Suprapubic skin (tissue), 4 donors: ENCODE data around the gene ZCCHC24. TPM values are rescaled to one million over a fixed set of nuclear protein-coding genes. Genes with fewer than 3 reads are reported as not detected.
"Not testable (repeated sequence)": the region's sequence is repeated elsewhere in the genome, so short reads cannot be mapped to it uniquely, and the experiment has no call there.

ENCODE experiments used
- DNase-seq, 2 donors: peaks; one replicate each; pipeline ENCODE4 v3.0.0-alpha.2; 2019; ENCODE audit warnings: low spot score in 2 of 2
- H3K27ac ChIP-seq: fragments of 200-600 bp; sonication (generic); one replicate; pipeline ENCODE4 v1.5.1; 2019
- H3K27me3 ChIP-seq: fragments of 200-600 bp; sonication (generic); one replicate; pipeline ENCODE4 v1.5.1; 2019
- H3K36me3 ChIP-seq: fragments of 200-600 bp; sonication (generic); one replicate; pipeline ENCODE4 v1.5.1; 2019
- H3K4me1 ChIP-seq: fragments of 200-600 bp; sonication (generic); one replicate; pipeline ENCODE4 v1.5.1; 2019
- H3K4me3 ChIP-seq: fragments of 200-600 bp; sonication (generic); one replicate; pipeline ENCODE4 v1.5.1; 2019; ENCODE audit warnings: mild to moderate bottlenecking
- H3K9me3 ChIP-seq: fragments of 200-600 bp; sonication (generic); one replicate; pipeline ENCODE4 v1.5.1; 2019
- EP300 ChIP-seq: sonication (generic); formaldehyde crosslinking; IDR thresholded peaks from one replicate; pipeline ENCODE4 v1.6.1; 2017; ENCODE audit warnings: antibody characterized with exemption
- POLR2A ChIP-seq, 2 donors: fragments of 450-650 bp; IDR thresholded peaks; one replicate each; pipeline ENCODE4 v1.6.1; 2017; ENCODE audit warnings: antibody characterized with exemption in 2 of 2, mild to moderate bottlenecking in 2 of 2, moderate library complexity in 2 of 2
- POLR2AphosphoS5 ChIP-seq, 3 donors: sonication (generic); formaldehyde crosslinking; IDR thresholded peaks; one replicate each; pipeline ENCODE4 v1.6.1; 2017; ENCODE audit warnings: antibody characterized with exemption in 3 of 3
- WGBS: methylation state at CpG from one replicate; pipeline ENCODE4 v1.1.5; 2018; 5-methylcytosine and 5-hydroxymethylcytosine counted together
- total RNA-seq, 4 donors: library from RNA; depleted of rRNA; stranded (reverse); fragments of >200 nt; gene quantifications; one replicate each; pipeline ENCODE4 v1.1.0, GENCODE V29; 2016
- TF ChIP-seq, protein P1 (sequence below), 2 donors: fragments of 200-600 bp in 1 of 2; fragments of 450-650 bp in 1 of 2; sonication (generic) in 1 of 2; IDR thresholded peaks; one replicate each; pipeline ENCODE4 v1.5.1; 2016 to 2019; ENCODE audit warnings: antibody characterized with exemption in 2 of 2, mild to moderate bottlenecking in 1 of 2, moderate library complexity in 1 of 2

ZCCHC24 gene
- total RNA-seq, 4 donors from 2014 or later: 8.9 to 17.3 (median 12.8) TPM

DNA sequence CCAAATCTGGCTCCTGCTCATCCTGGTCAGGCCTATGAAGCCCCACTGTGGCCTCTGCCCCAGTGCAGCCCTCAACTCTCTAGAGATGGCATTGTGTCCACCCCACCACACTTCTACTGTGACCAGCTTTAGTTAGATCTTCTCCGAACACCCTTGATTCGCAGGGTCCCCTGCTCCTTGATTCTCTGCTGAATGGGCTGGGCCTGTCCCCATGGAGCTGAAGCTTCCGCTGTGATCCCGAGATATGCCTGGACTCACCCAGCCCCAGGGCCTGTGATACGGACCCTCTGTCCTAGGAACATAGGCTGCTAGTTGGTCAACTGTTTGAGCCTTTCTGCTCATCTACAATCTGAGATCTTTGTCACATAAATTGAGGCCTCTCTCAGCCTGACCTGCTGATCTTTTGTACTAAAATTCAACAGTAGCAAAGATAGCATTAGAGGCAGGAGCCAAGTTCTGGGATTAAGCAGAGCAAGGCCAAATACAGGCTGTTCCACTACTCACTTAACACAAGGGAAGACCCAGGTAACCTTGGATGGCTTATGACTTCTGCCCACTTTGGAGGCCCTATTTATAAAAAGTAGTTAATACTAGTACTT, 104.7 kb downstream of the ZCCHC24 start:
- Histone ChIP-seq H3K4me1 (peaks cover 18% of the 10 kb centered on the region), H3K36me3 (no peaks in the 10 kb centered on the region), H3K27ac (no peak overlapping the region), H3K9me3 (no peaks in the 10 kb centered on the region), H3K4me3 (no peak overlapping the region), H3K27me3 (no peaks in the 10 kb centered on the region)
- TF ChIP-seq POLR2AphosphoS5 (IDR thresholded peaks at IDR 0.05) (no peak), EP300 (no peak), POLR2A (IDR thresholded peaks at IDR 0.05) (no peak)
- TF ChIP-seq, protein P1, sequence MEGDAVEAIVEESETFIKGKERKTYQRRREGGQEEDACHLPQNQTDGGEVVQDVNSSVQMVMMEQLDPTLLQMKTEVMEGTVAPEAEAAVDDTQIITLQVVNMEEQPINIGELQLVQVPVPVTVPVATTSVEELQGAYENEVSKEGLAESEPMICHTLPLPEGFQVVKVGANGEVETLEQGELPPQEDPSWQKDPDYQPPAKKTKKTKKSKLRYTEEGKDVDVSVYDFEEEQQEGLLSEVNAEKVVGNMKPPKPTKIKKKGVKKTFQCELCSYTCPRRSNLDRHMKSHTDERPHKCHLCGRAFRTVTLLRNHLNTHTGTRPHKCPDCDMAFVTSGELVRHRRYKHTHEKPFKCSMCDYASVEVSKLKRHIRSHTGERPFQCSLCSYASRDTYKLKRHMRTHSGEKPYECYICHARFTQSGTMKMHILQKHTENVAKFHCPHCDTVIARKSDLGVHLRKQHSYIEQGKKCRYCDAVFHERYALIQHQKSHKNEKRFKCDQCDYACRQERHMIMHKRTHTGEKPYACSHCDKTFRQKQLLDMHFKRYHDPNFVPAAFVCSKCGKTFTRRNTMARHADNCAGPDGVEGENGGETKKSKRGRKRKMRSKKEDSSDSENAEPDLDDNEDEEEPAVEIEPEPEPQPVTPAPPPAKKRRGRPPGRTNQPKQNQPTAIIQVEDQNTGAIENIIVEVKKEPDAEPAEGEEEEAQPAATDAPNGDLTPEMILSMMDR (IDR thresholded peaks at IDR 0.05): no peak
- 81% methylated on average over 5 of the region's 5 CpGs for WGBS
- peak in 1 of 2 donors; percentile 55 for DNase-seq

DNA sequence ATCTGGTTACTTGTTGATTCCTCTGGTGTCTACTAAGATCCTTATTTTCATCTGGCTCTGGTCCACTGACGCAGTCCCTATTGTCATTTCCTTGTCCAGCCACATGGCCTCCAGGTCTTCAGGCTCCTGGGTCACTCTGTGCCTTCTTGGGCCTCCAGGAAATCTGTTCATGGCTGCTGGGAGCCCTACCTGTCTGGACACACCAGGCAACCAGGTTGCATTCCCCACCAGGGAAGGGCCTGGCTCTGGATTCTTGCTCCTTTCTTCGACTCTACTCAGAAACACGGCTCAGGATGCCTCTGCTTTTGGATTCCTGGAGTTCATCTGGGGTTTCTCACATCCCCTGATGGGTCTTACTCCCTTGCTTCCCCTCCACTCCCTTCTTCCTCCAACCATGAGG, 106.2 kb downstream of the ZCCHC24 start:
- Histone ChIP-seq H3K27ac (no peak overlapping the region), H3K36me3 (no peaks in the 10 kb centered on the region), H3K27me3 (no peaks in the 10 kb centered on the region), H3K4me3 (no peak overlapping the region), H3K4me1 (peaks cover 13% of the 10 kb centered on the region), H3K9me3 (no peaks in the 10 kb centered on the region)
- DNase-seq: peak in 1 of 2 donors; percentile 25
- TF ChIP-seq POLR2AphosphoS5 (IDR thresholded peaks at IDR 0.05) (no peak), EP300 (no peak), POLR2A (IDR thresholded peaks at IDR 0.05) (no peak)
- TF ChIP-seq, protein P1 (IDR thresholded peaks at IDR 0.05): no peak
- 74% methylated on average over 3 of the region's 3 CpGs for WGBS

DNA sequence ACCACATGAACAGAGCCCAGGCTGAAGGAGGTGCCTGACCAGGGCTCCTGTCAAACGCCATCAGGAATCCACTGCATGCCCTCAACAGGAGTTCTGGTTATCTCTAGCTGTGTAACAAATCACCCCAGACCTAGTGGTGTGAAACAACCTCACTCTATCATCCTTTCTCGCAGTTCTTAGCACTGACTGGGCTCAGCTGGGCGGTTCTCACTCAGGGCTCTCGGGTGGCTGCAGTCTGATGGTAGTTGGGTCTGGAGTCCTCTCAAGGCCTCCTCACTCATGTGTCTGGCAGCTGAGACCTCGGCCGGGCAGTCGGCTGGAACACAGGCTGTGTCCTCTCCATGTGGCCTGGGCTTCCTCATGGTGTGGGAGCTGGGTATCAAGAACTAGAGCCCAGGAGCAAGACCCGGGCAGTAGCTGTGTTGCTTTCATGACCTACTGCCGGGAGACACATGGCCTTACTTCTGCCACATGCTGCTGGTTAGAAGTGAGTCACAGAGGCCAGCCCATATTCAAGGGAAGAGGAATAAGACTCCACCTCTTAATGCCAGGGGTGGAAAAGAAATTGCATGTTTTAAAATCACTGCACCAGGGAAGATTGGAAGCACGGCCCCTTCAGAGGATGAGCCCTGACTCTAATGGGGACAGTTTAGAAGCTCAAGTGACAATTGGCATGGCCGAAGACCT, 107.5 kb downstream of the ZCCHC24 start:
- H3K27ac ChIP-seq, H3K9me3 ChIP-seq, H3K36me3 ChIP-seq, H3K4me3 ChIP-seq, H3K27me3 ChIP-seq, H3K4me1 ChIP-seq: not testable (repeated sequence)
- WGBS: 95% methylated on average over 2 of the region's 11 CpGs
- peak in 1 of 2 donors; percentile 21 for DNase-seq

DNA sequence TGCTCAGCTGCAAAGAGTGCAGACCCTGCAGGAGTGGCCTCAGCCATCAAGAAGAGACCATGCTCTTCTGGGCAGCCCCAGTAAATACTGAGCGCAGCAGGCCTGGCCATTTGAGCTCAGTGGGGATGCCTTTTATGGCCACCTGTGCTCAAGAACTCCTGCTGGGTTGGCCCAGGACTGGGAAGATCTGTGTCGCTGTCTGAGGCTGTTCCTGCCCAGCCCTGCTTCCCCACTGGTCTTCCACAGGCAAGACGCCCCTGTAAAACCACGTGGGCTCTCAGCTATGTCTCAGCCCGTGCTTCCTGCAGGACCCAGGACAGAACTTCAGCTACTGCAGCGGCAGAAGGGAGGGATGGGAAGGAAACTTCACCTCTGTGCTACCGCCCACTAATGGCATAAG, 108.7 kb downstream of the ZCCHC24 start:
- Histone ChIP-seq H3K9me3 (no peaks in the 10 kb centered on the region), H3K27me3 (no peaks in the 10 kb centered on the region), H3K27ac (no peak overlapping the region), H3K36me3 (no peaks in the 10 kb centered on the region), H3K4me1 (peaks cover 4% of the 10 kb centered on the region), H3K4me3 (no peak overlapping the region)
- 58% methylated on average over 4 of the region's 7 CpGs for WGBS
- DNase-seq: no peak
- TF ChIP-seq EP300: no peak
- TF ChIP-seq, protein P1 (IDR thresholded peaks at IDR 0.05): no peak
- TF ChIP-seq POLR2A (IDR thresholded peaks at IDR 0.05): no peak
- no peak for TF ChIP-seq POLR2AphosphoS5 (IDR thresholded peaks at IDR 0.05)

DNA sequence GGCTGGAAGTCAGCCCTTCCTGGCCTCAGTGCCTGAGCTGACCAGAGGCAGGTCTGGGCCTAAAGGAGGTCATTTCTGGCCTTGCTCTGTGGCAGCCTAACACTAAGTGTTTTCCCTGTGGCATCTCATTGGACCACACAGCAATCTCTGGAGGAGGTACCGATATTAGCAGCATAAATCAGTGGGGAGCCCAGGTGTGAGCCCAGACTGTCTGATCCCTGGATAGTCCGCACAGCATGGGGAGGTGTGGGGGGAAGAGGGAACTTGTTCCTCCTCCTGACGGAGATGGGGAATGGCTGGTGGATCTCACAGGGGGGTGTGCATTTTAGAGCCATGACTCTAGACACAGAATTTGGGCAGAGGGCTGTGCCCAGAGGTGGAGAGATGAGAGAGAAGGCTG, 109.1 kb downstream of the ZCCHC24 start:
- no peak for TF ChIP-seq EP300
- no peak for TF ChIP-seq POLR2AphosphoS5 (IDR thresholded peaks at IDR 0.05)
- TF ChIP-seq POLR2A (IDR thresholded peaks at IDR 0.05): no peak
- TF ChIP-seq, protein P1 (IDR thresholded peaks at IDR 0.05): no peak
- no peaks in the 10 kb centered on the region for H3K27me3 ChIP-seq
- peaks cover 9% of the 10 kb centered on the region for H3K4me1 ChIP-seq
- H3K36me3 ChIP-seq: no peaks in the 10 kb centered on the region
- H3K27ac ChIP-seq: no peak overlapping the region
- no peaks in the 10 kb centered on the region for H3K9me3 ChIP-seq
- no peak overlapping the region for H3K4me3 ChIP-seq
- WGBS: 90% methylated on average over 3 of the region's 3 CpGs
- DNase-seq: no peak
